ENCODE data around the gene PSMD11.

- no peak for TF ChIP-seq CTCF (IDR thresholded peaks at IDR 0.05; ENCODE audit: insufficient read depth, low read length, poor library complexity, severe bottlenecking)
- no peak for TF ChIP-seq EZH2phosphoT487 (conservative IDR thresholded peaks at IDR 0.05; ENCODE audit: low read length)
These were observed 66.2 kb downstream of the PSMD11 start for GRCh38 chr17:32510466-32510865.
